ENCODE results near the gene TMPRSS7.
A peak's percentile ranks its signal among the peaks of the same experiment; 100 is the strongest.
"Not testable (repeated sequence)": the region's sequence is repeated elsewhere in the genome, so short reads cannot be mapped to it uniquely, and the experiment has no call there.

The TMPRSS7 gene

DNA sequence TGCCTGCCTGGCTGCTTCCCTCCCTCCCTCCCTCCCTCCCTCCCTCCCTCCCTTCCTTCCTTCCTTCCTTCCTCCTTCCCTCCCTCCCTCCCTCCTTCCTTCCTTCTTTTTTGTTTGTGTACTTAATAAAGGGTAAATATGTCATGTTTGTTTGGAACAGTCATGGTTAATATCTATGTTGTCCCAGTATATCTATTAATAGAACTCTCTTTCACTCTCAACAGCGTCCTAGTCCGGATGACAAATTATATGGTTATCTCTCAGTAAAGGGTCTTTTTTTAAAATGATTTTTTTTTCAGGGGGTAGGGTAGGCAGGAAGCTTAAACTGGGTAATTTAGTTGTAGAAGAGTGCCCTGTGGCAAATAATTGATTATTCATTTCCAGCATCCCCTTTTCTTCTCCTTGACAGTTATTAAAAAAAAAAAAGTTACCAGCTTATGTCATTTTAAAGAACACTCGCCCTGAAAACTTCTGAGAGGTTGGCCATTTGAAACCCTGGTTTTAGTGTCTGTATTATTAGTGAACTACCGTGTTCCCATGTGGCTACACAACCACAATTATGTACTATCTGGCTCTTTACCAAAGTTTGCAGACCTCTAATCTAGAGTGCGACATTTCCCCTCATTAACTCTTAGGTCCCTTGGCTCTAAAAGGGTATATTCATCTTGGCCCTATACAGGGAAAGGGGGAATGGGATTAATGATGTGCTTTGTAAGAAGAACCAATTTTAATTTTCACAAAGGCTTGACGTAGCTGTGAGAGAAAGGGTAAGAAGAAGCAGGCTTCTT, 22.1 kb upstream of the TMPRSS7 start:
- no peak for DNase-seq

DNA sequence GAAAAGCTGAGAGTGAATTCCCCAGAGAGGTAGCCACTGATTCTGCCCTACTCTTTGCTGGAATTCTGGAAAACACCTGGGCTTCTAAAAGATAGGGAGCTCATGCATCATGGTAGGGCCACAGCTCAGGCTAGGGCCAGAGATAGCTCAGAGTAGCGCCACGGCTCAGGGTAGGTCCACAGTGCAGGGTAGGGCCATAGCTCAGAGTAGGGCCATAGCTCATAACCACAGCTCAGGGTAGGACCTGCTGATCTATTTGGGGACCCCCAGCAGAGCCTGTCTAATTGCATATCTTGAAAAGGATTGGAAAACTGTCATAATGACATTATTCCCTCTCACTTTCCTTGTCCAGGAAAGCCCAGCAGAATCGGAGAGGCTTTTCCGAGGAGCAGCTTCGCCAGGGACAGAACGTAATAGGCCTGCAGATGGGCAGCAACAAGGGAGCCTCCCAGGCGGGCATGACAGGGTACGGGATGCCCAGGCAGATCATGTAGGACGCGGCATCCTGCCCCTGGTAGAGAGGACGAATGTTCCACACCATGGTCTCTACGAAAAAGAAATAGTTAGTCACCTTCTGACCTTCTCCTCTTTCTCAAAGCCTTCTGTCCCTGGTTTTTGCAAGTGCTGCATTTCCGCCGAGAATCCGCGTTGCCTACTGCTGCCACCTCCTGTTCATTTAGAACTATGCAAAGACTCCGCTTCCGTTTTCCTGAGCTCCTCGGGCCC, 21.3 kb upstream of the TMPRSS7 start:
- peak; percentile 59 for DNase-seq

GRCh38 chr3:112013784-112014143, 20.8 kb upstream of the TMPRSS7 start:
- no peak for DNase-seq

GRCh38 chr3:112017091-112017490, 17.4 kb upstream of the TMPRSS7 start:
- no peak for DNase-seq

GRCh38 chr3:112018712-112019111, 15.8 kb upstream of the TMPRSS7 start:
- DNase-seq, result no peak

- no peak for DNase-seq
Observed at GRCh38 chr3:112019716-112020115, 14.8 kb upstream of the TMPRSS7 start.

DNA sequence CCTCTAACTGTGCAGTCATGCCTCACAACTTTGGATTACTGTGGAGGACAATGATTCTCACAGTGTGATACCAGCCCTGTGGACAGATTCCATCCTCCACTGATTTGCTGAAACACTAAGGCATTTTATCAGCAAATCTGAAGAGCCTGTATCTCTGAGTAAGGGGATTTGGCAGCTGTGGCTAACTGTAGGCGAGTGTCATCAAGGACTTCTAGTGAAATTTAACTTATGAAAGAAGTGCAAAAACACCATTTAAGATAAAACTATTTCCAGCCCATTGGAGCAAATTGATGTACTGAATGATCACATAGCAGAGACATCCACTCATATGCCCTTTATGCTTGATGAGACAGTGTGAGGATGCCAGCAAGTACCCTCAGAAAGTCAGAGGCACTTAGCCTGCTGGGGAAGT, 13.9 kb upstream of the TMPRSS7 start:
- no peak for DNase-seq

DNA sequence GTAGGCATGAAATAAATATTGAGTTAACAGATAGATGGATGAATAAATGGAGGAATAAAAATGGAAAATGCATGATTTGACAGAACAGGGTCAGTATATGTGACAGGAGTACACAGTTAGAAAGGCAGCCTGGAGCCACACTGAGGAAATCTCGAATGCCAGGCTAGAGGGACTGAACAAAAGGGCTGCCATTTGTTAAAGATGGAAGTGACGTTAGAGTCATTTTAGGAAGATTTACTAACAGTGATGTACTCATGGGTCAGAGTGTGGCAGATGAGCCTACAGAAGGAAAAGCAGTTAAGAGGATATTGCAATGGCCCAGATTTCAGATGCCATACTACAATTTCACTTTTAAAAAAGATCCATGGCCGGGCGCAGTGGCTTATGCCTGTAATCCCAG, 7.4 kb upstream of the TMPRSS7 start:
- no peak for DNase-seq

- DNase-seq, result no peak
Observed at GRCh38 chr3:112027826-112028225, 6.7 kb upstream of the TMPRSS7 start.

DNA sequence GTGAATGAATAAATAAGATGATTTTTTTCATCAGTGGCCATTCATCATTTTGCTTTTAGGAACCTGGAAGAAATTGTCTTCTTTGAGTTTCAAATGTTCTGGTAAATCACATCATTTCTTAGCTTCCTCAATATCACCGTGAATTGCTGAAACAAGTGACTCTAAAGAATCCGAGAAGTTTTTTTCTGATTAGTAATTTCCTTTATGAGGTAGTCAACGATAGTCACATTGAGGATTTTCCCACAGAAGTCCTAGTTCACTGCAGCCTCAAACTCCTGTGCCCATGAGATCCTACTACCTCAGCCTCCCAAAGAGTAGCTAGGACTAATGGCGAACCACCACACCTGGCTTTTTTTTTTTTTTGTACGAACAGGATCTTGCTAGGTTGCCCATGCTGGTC, 3.6 kb upstream of the TMPRSS7 start:
- DNase-seq, result no peak

- DNase-seq, result no peak
Observed at GRCh38 chr3:112032098-112032731, 2.3 kb upstream of the TMPRSS7 start.

DNA sequence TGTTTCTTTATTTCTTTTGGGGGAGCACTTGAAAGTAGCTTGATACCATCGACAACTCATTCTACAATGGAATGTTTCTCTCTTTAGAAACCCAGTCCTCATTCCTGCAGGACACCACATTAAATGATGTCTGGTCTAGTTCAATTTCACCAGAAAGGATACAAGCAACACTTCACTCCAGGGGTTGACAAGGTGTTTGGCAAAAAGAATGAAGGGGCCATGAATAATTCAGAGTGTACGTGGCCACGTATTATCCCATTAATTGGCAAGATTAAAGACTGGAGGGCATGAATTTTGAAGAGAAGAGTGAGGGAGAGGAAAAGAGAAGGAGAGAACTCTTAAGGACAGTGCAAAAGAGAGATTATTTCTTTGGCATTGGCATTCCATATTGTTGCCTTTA, 705 bp downstream of the TMPRSS7 start:
- DNase-seq, result no peak

- not testable (repeated sequence) for DNase-seq
Observed at GRCh38 chr3:112037194-112037593, 2.7 kb downstream of the TMPRSS7 start.

- DNase-seq, result no peak
Observed at GRCh38 chr3:112038863-112039262, 4.3 kb downstream of the TMPRSS7 start.

DNA sequence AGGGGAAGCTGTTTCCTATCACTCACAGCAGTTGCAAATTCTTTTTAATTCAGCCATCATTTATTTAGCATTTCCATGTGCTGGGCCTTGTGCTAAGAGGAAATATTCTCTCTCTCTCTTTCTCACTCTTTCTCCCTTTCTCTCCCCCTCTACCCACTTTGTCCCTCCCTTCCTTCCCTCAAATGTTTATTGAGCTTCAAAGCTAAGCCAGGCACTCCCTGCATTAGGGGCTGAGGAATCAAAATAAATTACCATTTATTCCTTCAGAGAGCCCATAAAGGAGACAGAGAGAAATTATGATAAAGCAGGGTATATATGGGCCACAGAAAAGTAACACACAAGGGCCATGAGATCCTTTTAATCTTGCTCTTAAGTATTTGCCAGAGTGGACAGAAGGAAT, 6.8 kb downstream of the TMPRSS7 start:
- DNase-seq, result no peak

- no peak for DNase-seq
Observed at GRCh38 chr3:112042842-112043280, 8.3 kb downstream of the TMPRSS7 start.

DNA sequence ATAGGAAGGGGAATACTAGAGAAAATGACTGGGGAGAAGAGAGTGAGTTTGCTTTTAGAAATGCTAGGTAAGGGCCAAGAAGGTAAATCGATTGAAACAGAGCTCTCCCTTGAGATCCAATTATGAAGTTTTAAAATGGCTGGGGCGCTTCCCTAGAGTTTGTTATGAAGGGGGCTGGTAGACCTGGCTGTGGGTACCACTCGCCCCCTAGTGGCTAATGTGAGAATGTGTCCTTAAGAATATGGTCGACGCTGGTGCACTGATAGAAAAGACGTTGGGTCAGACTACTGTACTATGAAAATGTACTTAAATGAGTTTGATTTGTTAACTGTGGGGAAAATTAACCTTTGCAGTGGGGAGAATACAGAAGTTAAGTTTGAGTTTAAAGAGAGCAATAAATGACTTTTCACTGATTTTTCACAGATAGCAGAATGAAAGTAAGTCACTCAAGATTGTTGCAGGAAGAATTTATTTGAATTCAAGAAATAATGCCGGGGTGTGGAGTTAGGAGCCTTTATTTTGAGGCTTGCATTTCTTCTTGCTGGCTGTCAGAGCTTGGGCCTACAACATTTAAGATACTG, 9.2 kb downstream of the TMPRSS7 start:
- peak; percentile 18 for DNase-seq

DNA sequence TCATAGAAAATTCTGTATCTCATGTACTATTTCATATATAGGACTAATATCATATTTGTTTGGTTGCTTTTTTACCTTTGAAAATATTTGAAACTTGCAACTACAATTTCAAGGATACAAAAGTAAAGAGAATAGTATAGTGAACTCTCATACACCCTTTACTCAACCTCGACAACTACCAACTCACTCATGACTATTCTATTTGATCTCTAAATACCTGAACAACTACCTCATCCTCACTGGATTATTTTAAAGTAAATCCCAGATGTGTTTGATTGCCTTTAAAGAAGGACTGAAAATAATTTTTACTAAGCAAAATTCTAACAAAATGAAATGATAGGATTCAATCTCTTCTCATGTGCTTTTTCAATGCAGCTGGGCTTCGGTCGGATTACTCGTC, 12.1 kb downstream of the TMPRSS7 start:
- no peak for DNase-seq

DNA sequence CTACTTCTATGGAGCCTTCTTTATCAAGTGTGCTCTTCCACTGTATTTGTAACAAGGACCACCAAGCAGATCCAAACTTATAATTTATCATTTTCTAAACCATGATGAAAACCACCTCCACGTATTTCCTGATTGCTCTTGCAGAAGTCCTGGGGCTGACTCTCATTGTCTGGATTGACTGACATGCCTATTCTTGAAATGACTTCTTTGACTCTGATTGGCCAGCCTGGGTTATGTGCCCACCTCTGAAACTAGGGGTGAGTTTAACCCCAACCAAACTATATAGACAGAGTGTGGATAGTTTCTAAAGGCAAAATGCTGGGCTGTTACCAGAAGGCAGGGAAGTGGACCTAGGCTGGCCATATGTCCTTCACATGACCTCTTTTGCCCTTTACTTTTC, 12.7 kb downstream of the TMPRSS7 start:
- DNase-seq, result no peak

DNA sequence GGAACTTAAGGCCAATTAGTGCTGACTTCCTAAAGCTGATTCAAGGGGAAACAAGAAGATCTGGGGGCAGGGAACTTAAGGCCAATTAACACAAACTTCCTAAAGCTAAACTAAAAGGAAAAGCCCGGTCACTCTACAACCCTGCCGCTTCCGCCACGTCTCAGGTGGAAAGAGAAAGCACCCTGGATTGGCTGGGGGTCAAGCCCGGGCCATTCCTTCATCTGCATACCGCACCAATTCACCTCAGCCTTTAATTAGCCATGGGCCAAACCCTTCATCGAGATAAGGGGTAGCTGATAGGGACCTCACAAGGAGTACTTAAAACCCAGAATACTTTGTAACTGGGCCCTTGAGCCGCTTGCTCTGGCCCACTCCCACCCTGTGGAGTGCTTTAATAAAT, 14.4 kb downstream of the TMPRSS7 start:
- no peak for DNase-seq

GRCh38 chr3:112053229-112053628, 18.7 kb downstream of the TMPRSS7 start:
- no peak for DNase-seq

GRCh38 chr3:112056451-112056929, 22.0 kb downstream of the TMPRSS7 start:
- DNase-seq, result peak; percentile 5

DNA sequence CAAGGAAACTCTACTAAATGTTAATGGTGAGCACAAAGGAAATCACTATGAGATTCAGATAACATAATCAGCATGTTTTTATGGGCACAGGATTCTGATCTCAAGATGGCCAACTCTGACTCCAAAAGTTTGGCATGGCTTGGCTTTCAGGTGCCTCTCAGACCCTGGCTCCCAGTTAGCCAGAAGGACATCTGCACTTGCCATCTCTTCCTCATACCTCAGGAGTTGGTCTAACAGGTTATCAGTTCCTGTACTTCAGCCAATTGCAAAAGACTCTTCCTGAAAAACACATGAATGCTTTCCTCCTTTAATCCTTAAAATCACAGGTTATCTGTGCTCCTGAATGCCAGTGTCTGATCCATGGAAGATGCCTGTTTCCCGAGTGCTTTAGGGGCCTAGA, 25.0 kb downstream of the TMPRSS7 start:
- no peak for DNase-seq

DNA sequence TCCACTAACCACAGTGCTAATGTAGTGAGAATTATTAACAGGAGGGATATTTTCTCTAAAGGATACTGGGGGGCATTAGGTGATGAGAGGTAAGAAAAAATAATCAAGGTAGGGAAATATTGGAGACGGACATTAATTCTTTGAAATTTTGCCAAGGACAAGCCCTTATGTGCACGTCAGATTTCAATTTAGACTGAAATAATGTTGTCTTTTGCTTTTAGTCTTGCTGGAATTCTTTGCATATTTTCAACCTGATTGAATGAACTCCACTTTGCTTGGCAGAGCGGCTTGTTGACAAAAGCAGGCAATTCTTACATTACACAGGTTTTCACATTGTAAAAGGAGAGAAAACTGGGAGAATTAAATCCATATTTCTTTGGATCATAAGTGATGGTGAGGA, 26.6 kb downstream of the TMPRSS7 start:
- no peak for DNase-seq
